CD4-positive, alpha-beta T cell treated with Interleukin-1 beta for 1 hour (primary cell): ENCODE data around the gene ORMDL1.

Experiments used
- DNase-seq, 2 donors: peaks; one replicate each; pipeline ENCODE4 v3.0.0-alpha.2; 2020 to 2022

Gene ORMDL1, protein sequence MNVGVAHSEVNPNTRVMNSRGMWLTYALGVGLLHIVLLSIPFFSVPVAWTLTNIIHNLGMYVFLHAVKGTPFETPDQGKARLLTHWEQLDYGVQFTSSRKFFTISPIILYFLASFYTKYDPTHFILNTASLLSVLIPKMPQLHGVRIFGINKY

DNA sequence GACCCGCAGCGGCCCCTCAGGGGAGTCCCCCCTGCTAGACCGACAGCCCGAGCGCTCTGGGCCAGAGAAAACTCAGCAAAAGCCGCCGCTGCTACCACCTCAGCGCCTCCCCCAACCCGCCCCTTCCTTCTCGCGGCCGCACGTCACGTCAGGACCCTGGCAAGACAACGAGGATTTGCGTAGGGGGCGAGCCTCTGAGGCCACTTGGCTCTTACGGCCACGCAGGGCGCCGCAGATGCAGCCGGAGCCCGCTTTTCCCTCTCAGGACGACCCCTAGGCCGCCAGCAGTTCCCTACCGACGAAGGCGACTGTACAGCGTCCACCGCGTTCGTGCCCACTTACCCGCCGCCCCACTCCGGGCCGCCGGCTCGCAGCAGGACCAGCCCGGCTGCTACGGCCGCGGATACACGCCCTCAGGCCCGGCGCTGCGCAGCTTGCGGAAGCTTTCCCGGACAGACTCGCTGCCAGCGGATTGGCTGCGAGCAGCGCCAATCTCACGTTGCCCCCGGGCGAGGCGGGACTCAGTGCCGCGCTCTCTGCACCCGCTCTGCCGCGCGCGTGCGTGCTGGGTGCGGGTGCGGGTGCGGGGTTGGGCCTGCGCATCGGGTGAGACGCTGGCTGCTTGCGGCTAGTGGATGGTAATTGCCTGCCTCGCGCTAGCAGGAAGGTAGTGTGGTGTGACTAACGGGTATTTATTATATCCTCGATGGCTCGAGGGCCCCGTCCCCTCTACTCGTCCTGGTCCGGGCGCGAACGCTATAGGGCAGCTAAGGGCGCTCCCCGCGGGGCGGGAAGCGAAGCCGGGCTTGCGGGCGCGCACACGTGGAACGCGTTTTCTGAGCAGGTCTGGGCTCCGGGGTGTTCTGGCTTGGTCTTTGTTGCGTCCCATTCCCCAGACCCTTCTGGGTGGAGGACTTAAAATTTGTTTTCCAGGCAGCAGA is at the start of gene ORMDL1, which contains the start of gene PMS1:
Gene ORMDL1 (minus strand): TSS at position 413 of the 941 bp plus-strand sequence. CDS start 1,744 bp downstream, outside the sequence.
Gene PMS1 (plus strand): TSS at position 524 of the 941 bp plus-strand sequence. CDS start 7,360 bp downstream, outside the sequence.
- DNase-seq, result peak; percentile 94

DNA sequence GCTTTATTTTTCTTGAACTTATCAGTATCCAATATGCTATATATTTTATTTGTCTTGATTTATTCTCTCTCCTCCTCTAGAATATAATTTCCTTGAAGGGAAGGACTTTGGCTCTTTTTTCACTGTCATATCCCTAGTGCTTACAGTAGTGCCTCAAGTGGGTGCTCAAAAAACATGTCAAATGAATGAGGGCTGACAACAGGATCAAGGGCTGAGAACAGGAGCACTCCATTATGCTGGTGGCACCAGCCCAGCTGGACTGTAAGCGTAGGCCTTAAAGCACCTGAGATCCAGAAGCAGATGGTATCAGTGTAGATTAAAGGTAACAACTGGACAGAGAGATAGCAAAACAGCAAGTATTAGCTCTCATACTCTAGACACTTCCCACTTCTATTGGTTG is 46.4 kb upstream of the ORMDL1 start:
- DNase-seq, result no peak

DNA sequence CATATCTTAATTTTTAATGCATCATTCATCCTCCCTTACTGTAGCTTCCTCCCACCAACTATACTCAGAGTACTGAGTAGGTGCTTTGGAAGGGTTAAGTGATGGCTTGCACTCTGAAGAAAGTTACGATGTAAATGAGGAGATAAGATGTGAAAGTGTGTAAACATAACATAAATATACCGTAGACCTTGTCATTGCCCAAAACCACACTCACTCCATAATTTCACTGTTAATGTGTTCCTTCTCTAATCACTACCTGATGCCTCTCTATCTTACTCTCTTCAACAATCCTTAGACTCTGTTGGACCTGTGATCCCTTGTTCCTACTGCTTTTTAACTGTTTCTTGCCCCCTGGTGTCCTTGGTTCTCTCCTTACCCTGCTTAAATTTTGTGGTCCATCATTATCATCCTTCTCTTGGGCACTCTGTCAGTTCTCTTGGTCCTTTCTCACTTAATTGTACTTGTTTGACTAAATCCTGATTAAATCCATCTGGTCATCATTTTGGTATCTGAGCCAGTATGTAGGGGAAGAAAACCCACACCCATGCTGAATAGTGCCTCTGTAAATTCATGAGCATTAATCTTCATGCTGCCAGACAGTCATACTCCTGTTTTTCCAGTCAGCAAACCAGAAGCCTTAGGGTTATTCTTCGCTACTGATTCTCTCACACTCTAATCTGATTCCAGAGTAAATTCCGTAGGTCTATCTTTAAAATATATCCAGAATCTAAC is 45.1 kb upstream of the ORMDL1 start:
- DNase-seq, result no peak

DNA sequence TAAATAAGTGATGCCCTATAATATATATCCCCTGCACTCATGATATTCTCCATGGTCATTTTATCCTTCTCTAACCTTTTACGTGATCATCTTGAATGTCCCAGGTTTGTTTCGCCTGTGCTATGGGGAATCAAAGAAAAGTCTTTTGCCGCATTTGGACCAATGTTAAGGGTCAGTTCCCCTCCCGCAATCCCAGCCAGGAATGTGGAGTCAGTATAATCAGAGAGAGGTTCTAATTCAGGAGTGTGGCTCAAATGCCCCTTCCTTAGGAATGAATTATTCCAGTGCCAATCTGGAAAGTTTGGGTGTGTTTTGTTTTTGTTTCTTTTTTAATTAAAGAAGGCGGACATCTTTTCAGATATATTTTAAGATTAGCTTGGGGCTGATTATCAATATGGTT is 41.9 kb upstream of the ORMDL1 start:
- no peak for DNase-seq

DNA sequence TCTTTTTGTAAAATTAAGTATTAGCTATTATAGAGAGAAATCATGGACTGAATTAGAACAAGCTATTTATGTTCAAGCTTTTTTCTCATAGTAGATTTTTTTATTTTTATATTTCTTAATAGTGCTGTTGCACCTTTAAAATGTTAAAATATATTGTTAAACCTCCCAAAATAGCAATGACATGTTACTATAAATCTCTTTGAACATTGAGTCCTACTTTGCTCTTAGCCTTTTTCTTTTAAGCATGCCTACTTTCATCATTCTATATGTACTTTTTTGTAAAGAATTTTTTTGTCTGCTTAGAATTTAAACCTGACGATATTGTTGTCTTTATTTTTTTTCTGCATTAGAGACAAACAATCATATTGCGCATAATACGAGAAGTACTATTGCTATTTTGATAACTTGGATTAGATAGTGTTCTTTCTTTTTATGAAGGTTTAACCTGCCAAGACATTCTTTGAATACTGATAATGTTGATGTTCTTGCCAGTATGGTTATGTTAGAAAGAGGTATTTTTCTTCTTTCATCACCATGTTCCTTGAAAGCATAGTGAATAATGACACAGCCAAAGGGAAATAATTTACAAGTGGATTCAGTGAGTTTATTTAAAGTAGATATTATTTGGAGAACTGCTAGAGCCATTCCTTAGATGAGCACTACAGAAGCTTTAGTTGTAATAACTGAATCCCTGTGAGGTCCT is 40.7 kb upstream of the ORMDL1 start:
- DNase-seq, result no peak

DNA sequence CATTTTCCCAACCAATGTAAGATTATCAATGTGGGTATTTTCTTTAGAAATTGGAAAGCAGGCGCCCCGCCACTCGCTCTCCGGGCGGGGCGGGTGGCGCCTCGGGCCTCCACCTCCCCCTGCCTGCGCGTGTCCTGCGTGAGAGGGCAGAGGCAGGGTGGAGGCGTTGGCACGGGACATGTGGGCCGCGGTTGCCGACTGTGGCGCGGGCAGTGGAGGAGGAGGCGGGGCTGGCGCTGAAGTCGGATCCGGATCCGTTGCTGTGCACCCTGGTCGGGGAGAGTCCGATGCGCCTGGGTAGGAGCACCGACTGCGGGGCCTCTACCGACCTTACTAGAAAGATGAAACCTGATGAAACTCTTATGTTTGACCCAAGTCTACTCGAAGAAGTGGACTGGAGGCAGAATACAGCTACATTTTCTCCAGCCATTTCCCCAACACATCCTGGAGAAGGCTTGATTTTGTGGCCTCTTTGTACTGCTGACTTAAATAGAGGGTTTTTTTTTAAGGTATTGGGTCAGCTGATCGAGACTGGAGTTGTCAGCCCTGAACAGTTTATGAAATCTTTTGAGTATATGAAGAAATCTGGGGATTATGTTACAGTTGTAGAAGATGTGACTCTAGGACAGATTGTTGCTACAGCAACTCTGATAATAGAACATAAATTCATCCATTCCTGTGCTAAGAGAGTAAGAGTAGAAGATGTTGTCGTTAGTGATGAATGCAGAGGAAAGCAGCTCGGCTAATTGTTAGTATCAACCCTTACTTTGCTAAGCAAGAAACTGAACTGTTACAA is 38.0 kb upstream of the ORMDL1 start:
- no peak for DNase-seq

DNA sequence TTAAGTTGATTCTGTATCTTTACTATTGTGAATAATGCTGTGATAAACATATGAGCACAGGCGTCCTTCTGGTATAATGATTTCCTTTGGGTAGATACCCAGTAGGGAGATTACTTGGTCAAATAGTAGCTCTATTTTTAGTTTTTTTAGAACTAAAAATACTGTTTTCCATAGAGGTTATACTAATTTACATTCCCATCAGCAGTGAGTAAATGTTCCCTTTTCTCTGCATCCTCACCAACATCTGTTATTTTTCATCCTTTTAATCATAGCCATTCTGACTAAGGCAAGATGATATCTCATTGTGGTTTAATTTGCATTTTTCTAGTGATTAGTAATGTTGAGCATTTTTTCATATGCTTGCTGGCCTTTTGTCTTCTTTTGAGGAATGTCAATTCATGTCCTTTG is 35.2 kb upstream of the ORMDL1 start:
- no peak for DNase-seq

DNA sequence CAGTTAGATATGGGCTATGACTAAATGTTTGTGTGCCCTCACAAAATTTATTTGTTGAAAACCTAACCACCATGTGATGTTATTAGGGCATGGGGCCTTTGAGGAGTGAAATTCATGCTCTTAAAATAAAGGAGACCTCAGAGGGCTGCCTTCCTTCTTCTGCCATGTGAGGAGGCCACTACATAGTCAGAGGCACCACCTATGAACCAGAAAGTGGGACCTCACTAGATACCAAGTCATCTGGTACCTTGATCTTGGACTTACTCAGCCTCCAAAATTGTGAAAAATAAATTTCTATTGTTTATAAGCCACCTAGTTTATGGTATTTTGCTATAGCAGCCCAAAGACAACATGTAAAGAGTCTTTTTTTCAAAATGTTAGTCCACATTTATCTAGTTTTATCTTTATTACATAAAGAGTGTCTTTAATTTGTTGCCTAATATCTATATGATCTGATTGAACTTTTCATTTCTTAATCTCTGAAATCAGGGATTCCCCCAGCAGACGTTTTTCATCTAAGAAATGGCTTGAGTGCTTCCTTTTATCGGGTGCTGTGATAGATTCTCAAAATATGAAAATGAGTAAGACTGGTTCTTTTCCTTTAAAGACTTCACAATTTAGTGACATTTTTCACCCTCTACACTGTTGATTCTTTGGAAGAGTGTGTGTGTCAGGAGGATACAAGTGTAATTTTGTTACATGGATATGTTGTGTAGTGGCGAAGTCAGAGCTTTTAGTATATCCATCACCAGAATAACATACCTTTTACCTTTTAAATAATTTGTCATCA is 34.3 kb upstream of the ORMDL1 start:
- no peak for DNase-seq

DNA sequence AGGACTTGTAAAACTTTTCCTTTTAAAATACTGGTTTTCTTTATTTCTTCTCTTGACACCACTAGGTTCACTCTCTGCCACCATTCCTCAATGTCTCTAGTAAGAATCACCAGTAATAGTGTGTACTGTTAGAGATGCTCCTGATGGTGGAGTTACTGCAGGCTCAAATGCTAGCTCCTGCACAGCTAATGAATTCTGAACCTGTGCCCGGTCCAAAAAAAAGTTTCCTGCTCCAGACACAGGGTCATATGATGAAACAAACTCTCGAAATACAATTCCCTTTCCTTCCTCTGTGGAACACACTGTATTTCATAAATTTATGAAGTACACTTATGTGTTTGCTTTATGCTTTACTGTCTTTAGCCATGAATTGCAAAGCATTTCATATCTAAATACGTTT is 19.3 kb upstream of the ORMDL1 start:
- no peak for DNase-seq

DNA sequence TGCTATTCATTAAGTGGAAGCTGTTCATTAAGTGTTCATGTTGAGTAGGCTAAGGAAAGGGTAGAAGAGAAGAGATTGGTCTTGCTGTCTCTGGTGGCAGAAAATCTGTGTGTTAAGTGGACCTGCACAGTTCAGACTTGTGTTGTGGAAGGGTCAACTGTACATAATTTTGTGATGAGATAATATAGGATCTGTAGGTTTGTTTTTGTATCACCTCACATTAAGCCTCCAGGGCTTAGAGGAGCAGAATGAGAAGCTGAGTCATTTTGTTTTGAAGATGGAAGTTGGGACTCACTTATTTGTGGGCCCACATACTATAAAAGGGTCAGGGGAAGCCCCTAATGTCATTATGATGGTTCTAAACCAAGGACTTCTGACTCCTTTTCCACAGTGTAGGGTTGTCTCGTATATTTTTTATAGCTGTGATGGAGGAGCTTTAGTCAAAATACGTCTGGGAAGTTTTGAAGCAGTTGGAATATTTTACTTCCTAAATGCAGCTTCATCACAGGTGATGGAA is 18.3 kb upstream of the ORMDL1 start:
- no peak for DNase-seq

DNA sequence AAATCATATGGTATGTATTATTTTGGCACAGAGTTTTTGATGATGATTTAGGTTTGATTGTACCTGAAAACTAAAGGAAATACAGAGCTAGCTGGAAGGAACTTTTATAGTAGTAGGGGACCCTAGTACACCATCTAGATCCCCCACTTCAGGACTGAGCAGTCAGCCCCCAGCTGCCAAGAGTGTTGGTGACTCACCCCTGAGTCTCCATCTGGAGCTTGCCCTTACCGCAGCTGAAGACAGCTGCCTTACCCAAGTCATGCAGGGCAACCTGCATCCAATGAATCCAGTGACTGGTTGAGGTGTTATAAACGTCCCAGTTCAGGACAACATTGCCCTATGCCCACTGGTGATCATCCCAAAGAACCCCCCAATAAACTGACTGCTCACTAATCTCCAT is 15.4 kb upstream of the ORMDL1 start:
- no peak for DNase-seq

DNA sequence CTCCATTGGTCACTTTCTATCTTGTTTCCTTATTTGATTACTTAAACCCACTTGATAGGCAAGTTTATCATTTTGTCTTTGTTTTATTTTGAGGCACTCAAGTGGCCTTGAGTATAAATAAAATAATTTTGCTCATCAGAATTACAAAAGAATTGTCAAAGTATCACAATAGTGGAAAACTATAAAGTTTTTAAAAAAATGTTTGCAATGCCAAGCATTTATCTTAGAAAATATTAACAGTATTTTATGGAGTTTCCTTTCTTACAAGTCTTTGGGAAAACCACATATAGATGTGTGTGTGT is 14.8 kb upstream of the ORMDL1 start:
- DNase-seq, result no peak

DNA sequence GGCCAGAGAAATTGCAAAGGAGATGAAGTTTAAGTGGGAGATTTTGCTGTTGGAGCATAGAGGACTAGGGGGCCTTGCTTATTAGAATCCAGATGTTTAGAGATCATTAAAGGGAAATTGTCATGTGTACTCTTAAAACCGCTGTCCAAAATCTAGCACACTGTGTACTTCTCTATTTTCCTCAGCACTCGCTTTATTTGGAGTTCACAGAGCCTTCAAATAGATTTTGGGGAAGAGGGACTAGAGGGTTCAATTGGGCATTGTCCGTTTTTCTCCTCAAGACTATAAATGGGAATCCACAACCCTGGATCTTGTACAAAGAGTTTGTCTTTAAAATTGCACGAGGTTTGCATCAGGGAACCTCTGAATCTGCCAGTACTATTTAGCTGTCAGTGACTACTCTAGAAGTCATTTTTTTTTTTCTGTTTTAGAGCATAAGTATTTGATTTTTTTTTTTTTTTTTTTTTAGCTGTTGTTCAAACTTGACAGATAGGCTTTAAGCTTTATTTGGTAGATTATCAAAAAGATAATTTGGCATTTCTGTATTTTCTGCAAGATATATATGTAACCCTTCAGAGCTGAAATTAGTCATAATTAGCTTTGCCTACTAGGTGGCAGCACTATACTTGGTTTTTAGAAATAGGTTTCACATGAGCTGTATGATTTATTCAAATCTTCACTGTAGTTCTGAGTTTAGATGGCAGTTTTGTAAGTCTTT is 14.3 kb upstream of the ORMDL1 start:
- DNase-seq, result peak in 1 of 2 donors; percentile 25

DNA sequence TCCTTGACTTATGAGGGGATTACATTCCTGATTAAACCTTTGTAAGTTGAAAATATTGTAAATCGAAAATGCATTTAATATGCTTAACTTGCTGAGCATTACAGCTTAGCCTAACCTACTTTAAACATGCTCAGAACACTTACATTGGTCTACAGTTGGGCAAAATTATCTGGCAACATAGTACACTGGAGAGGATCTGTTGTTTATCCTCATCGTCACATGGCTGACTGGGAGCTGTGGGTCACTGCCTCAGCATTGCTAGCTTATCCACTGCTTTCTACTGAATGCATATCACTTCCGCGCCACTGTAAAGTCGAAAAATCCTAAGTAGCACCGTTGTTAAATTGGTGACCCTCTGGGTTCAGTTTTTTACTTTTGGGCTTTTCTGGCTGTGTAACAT is 13.8 kb upstream of the ORMDL1 start:
- DNase-seq, result no peak

DNA sequence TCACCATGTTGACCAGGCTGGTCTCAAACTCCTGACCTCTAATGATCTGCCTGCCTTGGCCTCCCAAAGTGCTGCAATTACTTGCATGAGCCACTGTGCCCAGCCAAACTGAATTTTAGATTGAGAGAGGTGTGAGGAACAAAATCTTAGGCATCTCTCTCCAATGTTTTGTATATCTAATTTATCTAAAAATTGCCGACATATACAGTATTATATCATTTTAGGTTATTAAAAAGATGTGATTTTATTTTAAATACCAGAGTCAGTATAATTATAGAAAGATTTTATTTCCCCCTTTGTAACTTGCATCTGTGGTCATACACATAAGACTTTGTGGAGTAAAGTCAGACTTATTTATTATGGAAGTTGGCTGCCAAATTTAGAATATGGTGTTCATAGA is 10.2 kb upstream of the ORMDL1 start:
- DNase-seq, result no peak

DNA sequence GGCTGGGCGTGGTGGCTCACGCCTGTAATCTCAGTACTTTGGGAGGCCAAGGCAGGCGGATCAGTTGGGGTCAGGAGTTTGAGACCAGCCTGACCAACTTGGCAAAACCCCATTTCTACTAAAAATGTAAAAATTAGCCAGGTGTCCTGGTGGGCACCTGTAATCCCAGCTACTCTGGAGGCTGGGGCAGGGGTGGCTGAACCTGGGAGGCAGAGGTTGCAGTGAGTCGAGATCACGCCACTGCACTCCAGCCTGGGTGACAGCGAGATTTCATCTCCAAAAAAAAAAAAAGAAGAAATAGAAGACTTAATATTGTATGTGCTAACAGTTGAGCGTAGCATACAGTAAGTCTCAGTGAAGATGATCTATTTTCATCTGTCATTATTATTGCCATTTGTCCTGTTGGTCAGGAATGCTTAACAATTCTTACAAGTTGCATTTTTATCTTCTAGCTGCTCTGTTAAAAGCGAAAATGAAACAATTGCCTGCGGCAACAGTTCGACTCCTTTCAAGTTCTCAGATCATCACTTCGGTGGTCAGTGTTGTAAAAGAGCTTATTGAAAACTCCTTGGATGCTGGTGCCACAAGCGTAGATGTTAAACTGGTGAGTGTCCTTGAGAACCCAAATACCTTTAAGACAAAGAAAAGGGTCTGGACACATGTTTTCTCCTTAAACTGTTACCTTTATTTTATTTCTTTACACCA is 7.4 kb upstream of the ORMDL1 start:
- DNase-seq, result peak in 1 of 2 donors; percentile 56

DNA sequence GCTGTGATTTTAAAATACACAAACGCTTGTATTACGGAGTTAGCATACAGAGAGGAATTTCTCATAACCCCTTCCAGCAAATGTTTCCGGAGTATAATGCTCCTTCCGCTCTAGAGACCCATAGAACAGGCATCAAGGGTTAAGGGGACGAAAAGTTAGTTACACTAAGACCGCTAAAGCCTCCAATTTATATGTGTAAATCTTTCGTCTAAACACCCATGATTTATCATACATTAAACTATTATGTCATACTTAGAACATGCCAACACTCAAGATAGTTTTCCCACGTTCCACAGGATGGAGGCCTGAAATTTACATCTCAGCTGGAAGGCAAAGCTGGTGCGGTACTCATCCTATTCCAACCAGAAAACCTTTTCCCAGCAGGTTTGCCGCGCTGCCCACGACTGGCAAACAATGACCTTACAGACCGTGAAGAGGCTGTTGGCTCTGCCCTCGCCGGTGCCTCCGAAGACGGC is 650 bp downstream of the ORMDL1 start:
- peak in 1 of 2 donors; percentile 47 for DNase-seq

DNA sequence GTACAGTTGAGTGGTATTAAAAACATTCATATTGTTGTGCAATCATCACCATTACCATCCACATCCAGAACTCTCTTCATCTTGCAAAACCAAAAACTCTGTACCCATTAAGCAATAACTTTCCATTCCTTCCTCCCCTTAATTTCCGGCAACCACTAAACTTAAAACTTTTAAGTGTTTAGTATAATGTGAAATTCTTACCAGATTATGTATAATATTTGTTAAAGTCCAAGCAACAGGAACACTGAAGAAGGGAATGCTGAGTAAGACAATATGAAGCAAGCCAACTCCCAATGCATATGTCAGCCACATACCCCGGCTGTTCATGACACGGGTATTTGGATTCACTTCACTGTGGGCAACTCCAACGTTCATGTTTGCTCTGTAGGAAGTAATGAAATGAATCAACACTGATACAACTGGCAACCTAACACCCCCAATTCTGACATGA is 1.9 kb downstream of the ORMDL1 start:
- peak in 1 of 2 donors; percentile 7 for DNase-seq

DNA sequence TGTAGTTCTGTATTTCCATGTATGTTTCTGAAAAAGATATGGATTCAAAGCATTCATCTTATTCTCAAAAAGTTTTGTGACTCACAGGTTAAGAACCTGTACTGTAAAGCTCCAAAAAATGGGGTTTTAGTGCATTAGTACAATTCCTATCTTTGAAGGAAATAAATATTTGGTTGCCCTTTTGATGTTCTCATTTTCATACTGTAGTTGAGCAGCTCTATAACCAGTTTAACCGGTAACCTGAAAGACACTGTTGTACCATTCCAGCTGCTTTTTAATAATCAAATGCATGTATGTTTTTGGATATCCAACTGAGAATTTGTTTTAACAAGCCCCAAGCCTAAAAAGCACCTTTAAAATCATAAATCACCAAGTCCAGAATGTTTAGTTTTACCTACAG is 11.9 kb downstream of the ORMDL1 start:
- no peak for DNase-seq
